DND-41 (cell line): ENCODE data around the gene SHC2.

Source experiments
- CTCF ChIP-seq: IDR thresholded peaks from 2 replicates; pipeline ENCODE4 v1.5.1; 2012; ENCODE audit warnings: borderline replicate concordance, low read length, moderate library complexity, mild to moderate bottlenecking; ENCODE audit not compliant: poor library complexity, severe bottlenecking; ENCODE audit errors: extremely low read depth
- EZH2 ChIP-seq: IDR thresholded peaks from 3 replicates; pipeline ENCODE4 v1.6.1; 2012; ENCODE audit warnings: borderline replicate concordance, low read depth, mild to moderate bottlenecking, moderate library complexity, low read length, inconsistent platforms; ENCODE audit not compliant: severe bottlenecking

DNA sequence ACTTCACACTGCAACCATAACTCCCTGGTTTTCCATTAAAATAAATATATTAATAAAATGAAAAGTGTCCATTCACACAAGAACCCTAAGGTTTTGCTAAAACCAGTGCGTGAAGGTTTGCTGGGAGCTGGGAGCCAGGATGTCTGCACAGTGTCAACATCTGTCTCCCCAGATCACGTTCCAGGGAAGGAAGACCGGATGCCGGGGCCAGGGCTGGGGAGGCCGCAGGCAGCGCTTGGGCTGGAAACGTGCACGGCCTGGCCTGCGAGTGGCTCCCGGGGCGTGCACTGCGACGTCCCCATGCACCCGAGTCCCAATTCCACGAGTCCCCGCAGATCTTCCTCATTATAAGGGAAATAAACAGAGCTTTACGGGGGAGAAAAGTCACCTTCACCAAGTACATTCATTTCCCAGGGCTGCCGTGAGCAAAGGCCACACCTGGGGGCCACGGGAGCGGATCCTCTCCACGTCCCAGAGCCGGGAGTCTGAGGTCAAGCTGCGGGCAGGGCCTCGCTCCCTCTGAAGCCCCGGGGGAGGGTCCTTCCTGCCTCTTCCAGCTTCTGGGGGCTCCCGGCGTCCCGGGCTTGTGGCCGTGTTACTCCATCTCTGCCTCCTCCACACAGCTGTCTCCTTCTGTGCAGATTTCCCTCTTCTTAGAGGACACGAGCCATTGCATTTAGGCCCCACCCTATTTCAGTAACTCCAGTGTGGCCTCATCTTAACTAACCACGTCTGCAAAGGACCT is 12.8 kb downstream of the SHC2 start:
- TF ChIP-seq CTCF, result no peak
- TF ChIP-seq EZH2, result no peak
